GM21786 (cell line): Measurements from ENCODE around the gene LMNA.
"Not testable (repeated sequence)": the region's sequence is repeated elsewhere in the genome, so short reads cannot be mapped to it uniquely, and the experiment has no call there.

ENCODE experiments used
- ATAC-seq: cut with Tn5 transposase; IDR thresholded peaks from one replicate; pipeline ENCODE4 v1.9.1; 2021; ENCODE audit not compliant: unreplicated experiment

LMNA gene

DNA sequence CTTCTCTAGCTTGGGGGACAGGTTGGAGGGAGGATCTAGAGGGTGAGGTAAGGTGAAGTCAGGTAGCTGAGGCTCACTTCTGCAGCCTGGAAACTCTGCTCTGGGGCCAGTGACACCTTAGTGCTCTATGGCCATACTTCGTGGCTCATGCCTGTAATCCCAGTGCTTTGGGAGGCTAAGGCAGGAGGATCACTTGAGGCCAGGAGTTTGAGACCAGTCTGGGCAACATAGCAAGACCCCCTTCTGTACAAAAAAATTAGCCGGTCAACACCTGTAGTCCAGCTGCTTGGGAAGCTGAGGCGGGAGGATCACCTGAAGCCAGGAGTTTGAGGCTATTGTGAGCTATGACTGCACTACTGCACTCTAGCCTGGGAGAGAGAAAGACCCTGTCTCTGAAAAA is 5.8 kb downstream of the LMNA start:
- ATAC-seq = no peak

GRCh38 chr1:156121005-156121404 is 6.5 kb downstream of the LMNA start:
- not testable (repeated sequence) for ATAC-seq

GRCh38 chr1:156121457-156121856 is 6.9 kb downstream of the LMNA start:
- no peak for ATAC-seq

DNA sequence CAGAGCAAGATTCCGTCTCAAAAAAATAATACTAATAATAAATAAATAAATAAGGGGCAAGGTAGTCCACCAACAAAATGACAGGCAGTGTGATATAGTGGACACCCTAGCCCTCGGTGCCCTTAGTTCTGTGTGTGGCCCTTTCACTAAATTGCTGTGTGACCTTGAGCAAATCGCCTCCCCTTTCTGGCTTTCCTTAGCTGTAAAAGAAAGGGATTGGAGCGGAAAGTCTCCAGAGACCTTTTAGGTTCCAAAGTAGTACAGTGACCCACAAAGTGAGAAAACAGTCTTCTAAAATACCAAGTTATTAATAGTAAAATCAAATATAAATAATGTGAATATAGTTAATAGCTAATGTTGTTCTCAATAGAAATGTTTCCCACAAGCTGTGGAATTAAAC is 7.6 kb downstream of the LMNA start:
- no peak for ATAC-seq

- ATAC-seq = no peak
Measured at GRCh38 chr1:156122519-156123355, 8.2 kb downstream of the LMNA start.

- no peak for ATAC-seq
Measured at GRCh38 chr1:156123356-156124196, 9.1 kb downstream of the LMNA start.

DNA sequence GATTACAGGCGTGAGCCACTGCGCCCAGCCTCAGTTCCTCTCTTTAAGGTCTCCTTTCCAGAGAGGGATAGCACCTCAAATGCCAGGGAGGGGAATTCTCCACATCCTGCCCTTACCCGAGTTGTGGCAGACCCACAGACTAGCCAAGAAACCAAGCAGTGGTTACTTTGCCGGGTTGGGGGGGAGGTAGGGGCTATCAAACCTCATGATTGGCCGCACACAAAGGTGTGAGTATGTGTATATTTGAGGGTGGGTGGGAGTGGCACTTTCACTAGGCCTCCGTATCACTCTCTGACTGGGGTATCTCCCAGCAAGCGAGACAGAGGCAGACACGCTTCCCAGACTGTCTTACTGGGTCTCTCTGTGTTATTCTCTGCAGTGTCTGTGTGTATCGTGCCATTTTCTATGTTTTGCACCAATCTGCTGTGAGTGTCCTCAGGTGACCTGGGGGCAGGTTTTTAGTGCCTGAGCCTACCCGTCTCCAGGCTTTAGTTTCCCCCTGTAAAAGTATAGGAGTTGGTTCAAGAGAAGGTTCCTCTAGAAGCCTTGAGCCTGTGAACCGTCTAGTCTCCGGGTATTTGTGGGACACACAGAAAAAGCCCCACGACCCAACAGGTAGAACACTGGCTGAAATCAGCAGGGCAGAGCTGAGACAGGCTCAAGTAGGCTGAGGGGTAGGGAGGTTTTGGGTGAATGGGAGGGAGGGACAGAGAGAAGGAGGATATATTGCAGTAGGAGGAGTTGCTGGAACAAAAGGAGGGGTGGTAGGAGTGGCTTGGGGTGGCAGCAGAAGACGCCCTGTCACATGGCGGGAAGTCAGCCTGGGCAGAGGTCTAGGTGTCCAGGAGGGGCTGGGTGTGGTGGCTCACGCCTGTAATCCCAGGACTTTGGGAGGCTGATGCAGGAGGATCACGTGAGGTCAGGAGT is 10.3 kb downstream of the LMNA start:
- ATAC-seq = no peak

GRCh38 chr1:156125544-156125943 is 11.0 kb downstream of the LMNA start:
- ATAC-seq = not testable (repeated sequence)

GRCh38 chr1:156126043-156126629 is 11.6 kb downstream of the LMNA start:
- ATAC-seq = no peak

DNA sequence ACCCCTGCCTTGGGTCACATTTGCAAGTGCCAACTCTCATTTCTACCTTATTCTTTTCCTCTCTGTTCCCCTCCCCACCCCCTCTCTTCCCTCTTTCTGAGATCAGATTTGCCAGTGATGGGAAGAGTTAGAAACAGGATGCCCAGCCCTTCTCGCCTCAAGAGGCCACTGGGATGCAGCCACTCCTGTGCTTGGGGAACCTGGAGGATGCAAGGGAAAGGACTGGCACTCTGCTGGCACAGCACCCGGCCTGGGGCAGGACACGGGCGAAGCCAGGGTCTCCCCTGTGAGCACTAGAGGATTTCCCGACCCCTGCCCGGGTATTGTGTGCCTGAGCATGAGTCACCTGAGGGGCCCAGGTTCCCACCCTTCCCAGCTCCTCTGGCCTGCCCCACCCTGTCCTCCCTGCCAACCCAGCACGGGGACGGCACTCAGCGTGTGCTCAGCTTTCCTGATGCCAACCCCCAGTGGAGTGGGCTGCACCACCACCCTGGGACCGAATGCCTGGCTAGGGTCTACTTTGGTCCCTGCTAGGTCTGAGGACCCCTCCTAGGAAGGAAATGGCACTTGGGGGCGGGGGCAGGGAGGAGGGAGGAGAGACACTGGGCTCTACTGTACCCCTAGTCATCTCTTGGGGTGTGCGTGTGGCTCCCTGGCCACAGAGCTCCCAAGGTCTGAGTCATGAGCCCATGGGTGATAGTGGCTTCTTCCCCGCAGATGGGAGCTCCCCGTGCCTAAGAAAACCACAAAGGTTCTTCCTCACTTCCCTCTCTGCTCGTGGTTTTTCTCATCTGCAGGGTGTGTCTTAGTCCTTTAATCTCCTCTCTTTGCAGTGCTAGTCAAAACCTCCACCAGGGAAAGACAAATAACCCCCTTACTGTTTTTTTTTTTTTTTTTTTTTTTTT is 12.4 kb downstream of the LMNA start:
- ATAC-seq = peak; percentile 44

GRCh38 chr1:156128308-156128653 is 13.8 kb downstream of the LMNA start:
- ATAC-seq = no peak

GRCh38 chr1:156128654-156129597 is 14.4 kb downstream of the LMNA start:
- no peak for ATAC-seq

DNA sequence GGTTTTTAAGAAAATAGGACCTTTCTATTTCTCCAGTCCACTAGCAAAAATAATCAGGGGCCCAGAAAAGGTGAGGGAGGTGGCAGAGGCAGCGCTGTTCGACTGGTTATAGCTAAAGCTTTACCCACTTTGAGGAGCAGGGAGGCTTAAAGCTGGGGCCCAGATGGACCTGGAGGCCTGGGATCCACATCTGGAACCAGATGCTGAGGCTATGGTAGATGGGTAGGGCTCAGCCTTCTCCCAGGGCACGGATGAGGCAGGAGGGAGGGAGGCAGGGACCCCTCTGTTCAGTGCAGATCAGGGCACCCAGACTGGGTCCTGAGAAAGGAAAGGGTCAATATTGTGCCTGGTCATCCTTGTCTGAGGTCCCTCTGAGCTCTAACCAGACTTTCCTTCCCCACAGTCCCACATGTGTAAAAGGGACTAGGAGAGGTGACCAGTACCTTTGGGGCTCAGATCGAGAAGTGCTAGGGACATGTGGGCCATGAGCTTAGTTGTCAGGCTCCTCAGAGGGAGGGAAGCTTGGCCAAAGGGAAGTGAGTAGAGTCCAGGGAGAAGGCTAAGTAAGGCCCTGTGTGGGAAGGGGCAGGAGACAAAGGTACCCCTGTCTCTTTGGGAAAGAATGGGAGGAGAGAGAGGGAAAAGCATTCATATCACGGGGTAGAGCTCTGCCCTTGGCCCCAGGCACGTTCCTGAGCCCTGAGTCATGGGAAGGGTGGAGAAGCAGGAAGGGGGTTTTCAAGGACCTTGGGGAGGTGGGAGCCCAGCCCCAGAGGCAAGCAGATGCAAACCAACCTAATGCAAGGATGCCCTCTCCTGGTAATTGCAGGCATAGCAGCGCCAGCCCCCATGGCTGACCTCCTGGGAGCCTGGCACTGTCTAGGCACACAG is 15.4 kb downstream of the LMNA start:
- no peak for ATAC-seq

- no peak for ATAC-seq
Measured at GRCh38 chr1:156130578-156130942, 16.0 kb downstream of the LMNA start.

- ATAC-seq = no peak
Measured at GRCh38 chr1:156134716-156135435, 20.4 kb downstream of the LMNA start.

- no peak for ATAC-seq
Measured at GRCh38 chr1:156135930-156136871, 21.7 kb downstream of the LMNA start.
